Adrenal gland (tissue), 12 donors: ENCODE data around the gene ITGA2. TPM values are rescaled to one million over a fixed set of nuclear protein-coding genes. Genes with fewer than 3 reads are reported as not detected.

Experiments
- DNase-seq, 7 donors: peaks; one replicate each; pipeline ENCODE4 v3.0.0-alpha.2; 2019 to 2020
- H3K27ac ChIP-seq, 5 donors: fragments of 200-600 bp; sonication (generic) in 4 of 5; 1 replicate in 3 of 5; 2 replicates in 2 of 5; pipeline versions ENCODE4 v1.5.1 to v1.8.0; 2016 to 2020; ENCODE audit warnings: mild to moderate bottlenecking in 1 of 5
- H3K27me3 ChIP-seq: fragments of 200-600 bp; 2 replicates; pipeline ENCODE4 v1.8.0; 2021
- H3K36me3 ChIP-seq, 2 donors: fragments of 200-600 bp; replicated peaks in 1 of 2; 1 replicate in 1 of 2; 2 replicates in 1 of 2; pipeline versions ENCODE4 v1.5.1 to v1.8.0; 2018 to 2022
- H3K4me1 ChIP-seq, 2 donors: fragments of 200-600 bp; replicated peaks in 1 of 2; 1 replicate in 1 of 2; 2 replicates in 1 of 2; pipeline versions ENCODE4 v1.5.1 to v1.8.0; 2018 to 2021
- H3K4me3 ChIP-seq, 4 donors: fragments of 200-600 bp; sonication (generic) in 3 of 4; one replicate each; pipeline ENCODE4 v1.5.1; 2016 to 2018
- H3K9me3 ChIP-seq, 3 donors: fragments of 200-600 bp; sonication (generic) in 1 of 3; replicated peaks in 1 of 3; 1 replicate in 2 of 3; 2 replicates in 1 of 3; pipeline versions ENCODE4 v1.5.1 to v1.8.0; 2016 to 2021
- POLR2A ChIP-seq, 2 donors: fragments of 450-650 bp; IDR thresholded peaks; one replicate each; pipeline ENCODE4 v1.6.1; 2017; ENCODE audit warnings: antibody characterized with exemption in 2 of 2, mild to moderate bottlenecking in 2 of 2, moderate library complexity in 1 of 2
- WGBS, 4 donors: extraction: QIAGEN DNeasy Blood & Tissue Kit in 2 of 4; methylation state at CpG; one replicate each; pipeline versions ENCODE4 v1.1.5 to v1.1.7; 2013 to 2017; 5-methylcytosine and 5-hydroxymethylcytosine counted together
- intact Hi-C, 2 donors: fragments of 100-400 bp; cut with DNase I; formaldehyde crosslinking; loops; one replicate each; pipeline versions ENCODE4 v1.14.1 to v1.15.0; 2022 to 2023
- polyA plus RNA-seq, 3 donors: library from polyadenylated mRNA; stranded (reverse); fragments of 200-250 nt in 2 of 3; fragments of 350-450 nt in 1 of 3; fragmentation: Illumina TruSeq in 1 of 3; extraction: RNeasy Lipid Tissue Mini Kit (QIAGEN cat#74804) in 1 of 3; gene quantifications; one replicate each; pipeline ENCODE4 v1.2.3, GENCODE V29; 2013 to 2014
- total RNA-seq, 9 donors: library from RNA; depleted of rRNA in 4 of 9; stranded (reverse); fragments of >200 nt in 4 of 9; fragments of 120-200 nt in 1 of 9; fragmentation: NEBNext Ultra II Directional in 1 of 9; extraction: Animal tissue kit (Norgen Biotek cat#: 25700) in 1 of 9; gene quantifications; one replicate each; pipeline versions ENCODE4 v1.1.0 to v1.2.4, GENCODE V29; 2013 to 2023
- TF ChIP-seq, protein P1 (sequence below), 6 experiments: fragments of 450-650 bp in 4 of 6; fragments of 200-600 bp in 2 of 6; sonication (generic) in 1 of 6; IDR thresholded peaks; 1 replicate in 5 of 6; 2 replicates in 1 of 6; pipeline versions ENCODE4 v1.5.1 to v1.8.0; 2016 to 2021; ENCODE audit warnings: antibody characterized with exemption in 6 of 6, mild to moderate bottlenecking in 2 of 6, moderate library complexity in 1 of 6
- donor health status: healthy with polysubstance abuse.
- donor health status: Bipolar disorder and iron deficiency.
- donor health status: DM: yes; HTN: yes; CAD: no.
- donor health status: DM: no; HTN: no; CAD: no.
- donor health status: DM: no; HTN: no; CAD: no.
- donor health status: DM: yes; HTN: yes; CAD: no.

Gene ITGA2
- total and polyA plus RNA-seq, 12 donors, result 1.8 to 127 (median 20.8) TPM

DNA sequence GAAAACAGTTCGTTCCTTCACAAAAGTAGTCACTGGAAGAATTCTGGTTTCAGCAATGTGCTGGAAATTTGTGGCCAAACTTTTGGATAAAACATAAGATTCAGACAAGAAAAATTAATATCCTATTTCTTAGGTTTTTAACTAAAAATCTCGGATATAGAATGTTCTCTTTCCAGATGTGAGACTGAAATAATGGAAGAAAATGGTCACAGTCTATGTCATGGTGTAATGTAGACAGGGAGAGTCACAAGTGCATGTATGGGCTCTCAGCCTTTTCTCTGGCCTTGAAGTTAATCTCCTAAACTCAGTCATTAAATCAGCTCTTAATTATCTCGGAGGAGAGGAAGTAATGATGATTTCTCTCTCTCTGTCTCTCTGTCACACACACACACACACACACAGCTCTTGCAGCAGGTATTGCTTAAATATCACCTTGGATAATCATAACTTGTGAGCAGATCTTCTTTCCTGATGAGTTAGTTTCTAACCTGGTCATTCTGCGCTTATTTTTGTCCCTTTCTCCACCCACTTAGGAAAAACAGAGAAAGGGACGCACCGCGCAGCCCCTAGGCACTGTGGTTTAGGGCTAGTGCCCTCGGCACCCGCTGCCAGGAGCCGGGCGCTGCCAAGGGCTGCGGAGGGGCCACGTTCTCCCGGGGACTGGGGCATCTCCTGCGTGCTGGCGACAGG is 672 bp upstream of the ITGA2 start:
- intact Hi-C loops, result no loop called here
- no peaks in the 10 kb centered on the region for H3K36me3 ChIP-seq
- peak in 1 of 7 donors; percentile 8 for DNase-seq
- H3K4me1 ChIP-seq, result peaks cover 12 to 19% of the 10 kb centered on the region in 2 donors
- peak overlapping the region in 3 of 5 donors; percentile 51 to 71 (median 70) for H3K27ac ChIP-seq
- H3K27me3 ChIP-seq, result no peaks in the 10 kb centered on the region
- TF ChIP-seq, protein P1, sequence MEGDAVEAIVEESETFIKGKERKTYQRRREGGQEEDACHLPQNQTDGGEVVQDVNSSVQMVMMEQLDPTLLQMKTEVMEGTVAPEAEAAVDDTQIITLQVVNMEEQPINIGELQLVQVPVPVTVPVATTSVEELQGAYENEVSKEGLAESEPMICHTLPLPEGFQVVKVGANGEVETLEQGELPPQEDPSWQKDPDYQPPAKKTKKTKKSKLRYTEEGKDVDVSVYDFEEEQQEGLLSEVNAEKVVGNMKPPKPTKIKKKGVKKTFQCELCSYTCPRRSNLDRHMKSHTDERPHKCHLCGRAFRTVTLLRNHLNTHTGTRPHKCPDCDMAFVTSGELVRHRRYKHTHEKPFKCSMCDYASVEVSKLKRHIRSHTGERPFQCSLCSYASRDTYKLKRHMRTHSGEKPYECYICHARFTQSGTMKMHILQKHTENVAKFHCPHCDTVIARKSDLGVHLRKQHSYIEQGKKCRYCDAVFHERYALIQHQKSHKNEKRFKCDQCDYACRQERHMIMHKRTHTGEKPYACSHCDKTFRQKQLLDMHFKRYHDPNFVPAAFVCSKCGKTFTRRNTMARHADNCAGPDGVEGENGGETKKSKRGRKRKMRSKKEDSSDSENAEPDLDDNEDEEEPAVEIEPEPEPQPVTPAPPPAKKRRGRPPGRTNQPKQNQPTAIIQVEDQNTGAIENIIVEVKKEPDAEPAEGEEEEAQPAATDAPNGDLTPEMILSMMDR (IDR thresholded peaks at IDR 0.05), result no peak
- TF ChIP-seq POLR2A (IDR thresholded peaks at IDR 0.05), result no peak
- no peaks in the 10 kb centered on the region for H3K9me3 ChIP-seq
- 6 to 24% (median 9%) methylated on average over 11 to 16 of the region's 16 CpGs for WGBS, 4 donors
- H3K4me3 ChIP-seq, result peak overlapping the region in 3 of 4 donors; percentile 22 to 75 (median 69)

DNA sequence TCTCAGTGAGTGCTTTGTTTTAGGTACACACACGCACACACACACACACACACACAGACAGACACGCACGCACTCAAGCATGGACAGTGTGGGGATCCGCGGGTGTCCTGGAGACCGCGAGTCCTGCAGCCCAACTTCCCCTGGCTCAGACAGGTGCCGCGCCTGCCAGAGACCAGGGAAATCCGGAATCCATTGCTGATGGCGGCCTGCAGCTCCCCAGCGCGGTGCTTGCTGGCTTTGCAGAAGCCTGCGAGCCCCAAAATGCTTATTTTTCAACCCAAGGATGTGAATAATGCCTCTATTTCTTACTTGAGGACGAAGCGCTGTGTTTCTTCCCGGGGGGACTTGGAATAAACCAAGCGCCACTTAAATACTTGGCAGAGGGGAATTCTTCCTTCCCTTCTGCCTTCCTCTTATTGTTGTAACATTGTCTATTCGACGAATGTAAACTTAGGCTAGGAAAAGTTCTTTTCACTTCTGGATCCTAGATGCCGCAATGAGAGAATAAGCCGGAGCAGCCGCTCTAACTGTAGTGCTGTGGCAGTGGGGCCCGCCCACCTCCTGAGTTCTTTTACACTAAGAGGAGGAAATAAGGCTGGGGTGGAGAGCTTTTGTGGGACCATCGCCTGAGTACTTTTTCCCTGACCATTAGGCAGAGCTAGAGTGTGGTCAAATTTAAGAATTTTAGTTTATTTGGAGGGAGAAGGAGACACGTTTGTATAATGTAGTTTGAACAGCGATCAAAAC is 802 bp downstream of the ITGA2 start:
- no peaks in the 10 kb centered on the region for H3K9me3 ChIP-seq
- intact Hi-C loops, result no loop called here
- H3K27ac ChIP-seq, result peak overlapping the region in 3 of 5 donors; percentile 51 to 71 (median 70)
- WGBS, 4 donors, result 3 to 7% (median 4%) methylated on average over 19 to 27 of the region's 27 CpGs
- TF ChIP-seq, protein P1 (IDR thresholded peaks at IDR 0.05), result peak in 3 of 6 experiments; percentile 14 to 30 (median 14)
- peak in 1 of 2 donors; percentile 21 for TF ChIP-seq POLR2A (IDR thresholded peaks at IDR 0.05)
- peak overlapping the region; percentile 16 to 96 (median 72) for H3K4me3 ChIP-seq
- DNase-seq, result peak; percentile 43 to 69 (median 54)
- H3K27me3 ChIP-seq, result no peaks in the 10 kb centered on the region
- H3K4me1 ChIP-seq, result peaks cover 12 to 19% of the 10 kb centered on the region in 2 donors
- H3K36me3 ChIP-seq, result no peaks in the 10 kb centered on the region

DNA sequence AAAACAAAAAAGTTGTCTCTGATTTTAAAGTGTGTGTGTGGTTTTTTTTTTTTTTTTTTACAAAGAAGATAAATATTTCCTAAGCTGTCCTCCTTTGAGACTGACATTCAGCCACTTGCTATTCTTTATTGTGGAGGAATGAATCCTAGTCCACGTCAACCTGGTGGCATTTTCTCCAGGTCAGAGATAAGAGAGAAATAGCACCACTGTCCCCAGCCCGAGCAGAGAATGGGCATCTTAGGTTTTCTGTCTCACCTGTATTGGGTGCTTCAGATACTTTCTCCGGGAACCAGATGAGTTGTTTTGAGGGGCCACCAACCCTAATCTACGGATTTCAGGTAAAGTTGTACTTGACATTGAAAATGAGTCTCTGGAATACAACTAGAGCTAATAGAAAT is 1.4 kb downstream of the ITGA2 start:
- intact Hi-C loops, result no loop called here
- no peak overlapping the region for H3K27ac ChIP-seq

DNA sequence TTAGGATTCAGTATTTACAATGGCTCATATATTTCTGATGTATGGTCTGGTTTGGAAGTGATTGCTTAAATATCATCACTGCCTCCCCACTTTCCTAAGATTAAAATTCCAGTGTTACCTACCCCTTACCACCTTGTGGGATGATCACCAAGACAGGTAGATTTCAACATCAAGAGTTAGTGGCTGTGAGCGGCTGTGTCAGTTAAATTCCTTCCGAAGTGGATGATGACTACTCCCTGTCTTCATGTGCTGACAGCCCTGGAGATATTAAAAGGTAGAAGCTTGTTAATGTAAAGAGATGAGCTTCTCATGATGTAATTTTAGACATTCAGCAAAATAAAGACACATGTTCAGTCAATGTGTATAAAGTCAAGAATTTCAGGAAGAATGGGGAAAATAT is 4.2 kb downstream of the ITGA2 start:
- Histone ChIP-seq H3K4me1 (peaks cover 5 to 12% of the 10 kb centered on the region in 2 donors), H3K27me3 (no peaks in the 10 kb centered on the region), H3K36me3 (no peaks in the 10 kb centered on the region), H3K4me3 (no peak overlapping the region), H3K9me3 (no peaks in the 10 kb centered on the region), H3K27ac (no peak overlapping the region)
- no peak for TF ChIP-seq POLR2A (IDR thresholded peaks at IDR 0.05)
- TF ChIP-seq, protein P1 (IDR thresholded peaks at IDR 0.05), result no peak
- DNase-seq, result no peak
- 90 to 98% (median 91%) methylated on average over 2 of the region's 2 CpGs for WGBS, 4 donors
- intact Hi-C loops, result no loop called here

More for the DNA sequence above, 1.4 kb downstream of the ITGA2 start:
- Histone ChIP-seq H3K4me1 (peaks cover 12 to 19% of the 10 kb centered on the region in 2 donors), H3K4me3 (peak overlapping the region in 3 of 4 donors; percentile 16 to 75 (median 69)), H3K9me3 (no peaks in the 10 kb centered on the region), H3K27me3 (no peaks in the 10 kb centered on the region), H3K36me3 (no peaks in the 10 kb centered on the region)
- no peak for DNase-seq
- WGBS, 4 donors, result 35 to 51% (median 48%) methylated on average over 4 of the region's 4 CpGs
- TF ChIP-seq, protein P1 (IDR thresholded peaks at IDR 0.05), result no peak
- no peak for TF ChIP-seq POLR2A (IDR thresholded peaks at IDR 0.05)
